Brain pericyte (primary cell): ENCODE data around the gene HOXA6.

Experiments used
- DNase-seq: peaks from one replicate; pipeline ENCODE4 v3.0.0-alpha.2; 2012; ENCODE audit warnings: low read depth, low spot score

HOXA6 gene

DNA sequence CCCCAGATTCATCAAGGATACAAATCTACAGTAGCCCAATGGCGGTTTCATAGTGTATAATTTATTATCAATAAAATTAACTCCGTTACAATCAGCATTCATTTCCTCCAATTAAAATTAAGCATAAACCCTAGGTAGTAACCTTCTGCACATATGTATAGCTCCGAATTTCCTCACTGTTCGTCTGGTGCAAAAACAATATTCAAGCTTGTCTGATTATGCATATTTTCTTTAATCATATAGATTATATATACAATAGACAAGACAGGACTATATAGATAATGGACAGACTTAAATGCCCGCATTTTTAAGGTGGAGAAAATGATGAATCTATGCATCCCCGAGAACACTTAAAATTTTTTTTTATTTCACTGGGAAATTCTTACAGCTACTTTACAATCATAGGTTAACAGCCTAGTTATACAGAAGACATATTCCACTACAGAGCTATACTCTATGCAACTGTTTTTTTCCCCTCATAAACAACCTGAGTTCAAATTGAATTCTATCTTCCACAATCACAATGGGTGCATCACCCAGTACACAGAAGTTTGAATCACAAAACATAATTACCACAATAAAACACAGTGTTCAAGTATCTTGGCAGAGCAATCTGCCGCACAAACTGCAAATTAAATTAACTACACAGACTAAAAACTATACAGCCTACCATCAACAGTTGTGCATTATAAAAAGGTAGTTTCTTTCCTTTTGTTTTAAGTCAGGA, 15.2 kb upstream of the HOXA6 start:
- no peak for DNase-seq

DNA sequence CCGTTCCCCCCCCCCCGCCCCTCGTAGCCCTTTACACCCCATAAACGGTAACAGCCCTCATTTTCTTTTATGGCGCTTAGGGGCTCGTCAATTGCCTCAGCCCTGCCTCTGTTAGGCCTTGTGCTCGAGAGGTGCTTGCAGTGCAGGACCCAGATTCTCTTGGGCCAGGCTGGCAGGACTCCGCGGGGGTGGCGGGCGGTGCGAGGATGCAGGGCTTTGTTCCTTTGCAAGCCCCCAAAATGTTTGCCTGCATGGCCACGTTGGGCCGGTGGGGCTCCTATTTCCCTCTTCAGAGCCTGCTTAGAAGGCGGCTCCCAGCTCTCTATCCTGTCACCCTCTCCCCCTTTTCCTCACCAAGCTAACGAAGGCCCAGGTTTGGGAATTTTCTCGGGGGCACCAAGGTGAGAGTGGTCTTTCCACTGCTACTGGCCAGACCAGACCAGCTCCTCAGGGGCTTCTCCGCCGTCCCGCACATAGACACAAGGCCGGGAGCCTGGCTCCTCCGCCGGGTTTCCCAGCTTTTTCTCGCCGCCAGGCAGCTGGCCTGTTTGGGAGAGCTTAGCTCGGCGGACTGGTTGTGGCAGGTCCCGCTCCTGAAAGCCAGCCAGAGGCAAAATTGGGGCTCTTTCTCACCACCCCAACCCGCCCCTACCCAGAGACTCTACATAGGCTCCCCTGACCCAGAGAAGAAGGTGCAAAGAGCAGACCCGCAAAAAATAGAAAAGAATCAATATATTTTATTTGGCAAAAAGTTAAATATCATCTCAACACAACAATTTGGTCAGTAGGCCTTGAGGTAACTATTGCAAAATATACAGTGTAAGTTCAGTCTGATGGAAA, 14.4 kb upstream of the HOXA6 start:
- DNase-seq: no peak

DNA sequence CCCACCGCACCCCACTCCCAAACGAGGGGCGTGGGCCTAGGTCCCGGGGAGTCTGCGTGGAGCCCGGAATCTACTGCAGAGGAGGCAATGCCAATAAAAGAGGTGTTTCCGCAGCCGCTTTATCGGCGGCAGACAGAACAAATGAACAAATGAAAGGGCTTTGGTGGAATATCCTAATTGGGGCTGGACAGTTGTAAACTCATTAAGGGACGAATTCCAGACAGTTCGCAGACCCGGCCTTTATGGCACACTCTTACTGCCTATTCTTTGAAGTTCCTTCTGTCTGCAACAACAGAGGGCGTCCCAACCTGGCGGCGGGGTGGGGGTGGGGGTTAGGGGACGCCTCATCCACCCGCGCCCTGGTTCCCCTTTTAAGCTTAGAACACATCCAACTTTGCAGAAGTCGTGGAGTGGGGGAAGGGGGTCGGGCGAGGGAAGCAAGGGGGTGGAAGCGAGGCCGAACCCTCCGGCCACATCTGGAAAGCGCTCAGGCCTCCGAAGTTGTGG, 13.7 kb upstream of the HOXA6 start:
- no peak for DNase-seq

DNA sequence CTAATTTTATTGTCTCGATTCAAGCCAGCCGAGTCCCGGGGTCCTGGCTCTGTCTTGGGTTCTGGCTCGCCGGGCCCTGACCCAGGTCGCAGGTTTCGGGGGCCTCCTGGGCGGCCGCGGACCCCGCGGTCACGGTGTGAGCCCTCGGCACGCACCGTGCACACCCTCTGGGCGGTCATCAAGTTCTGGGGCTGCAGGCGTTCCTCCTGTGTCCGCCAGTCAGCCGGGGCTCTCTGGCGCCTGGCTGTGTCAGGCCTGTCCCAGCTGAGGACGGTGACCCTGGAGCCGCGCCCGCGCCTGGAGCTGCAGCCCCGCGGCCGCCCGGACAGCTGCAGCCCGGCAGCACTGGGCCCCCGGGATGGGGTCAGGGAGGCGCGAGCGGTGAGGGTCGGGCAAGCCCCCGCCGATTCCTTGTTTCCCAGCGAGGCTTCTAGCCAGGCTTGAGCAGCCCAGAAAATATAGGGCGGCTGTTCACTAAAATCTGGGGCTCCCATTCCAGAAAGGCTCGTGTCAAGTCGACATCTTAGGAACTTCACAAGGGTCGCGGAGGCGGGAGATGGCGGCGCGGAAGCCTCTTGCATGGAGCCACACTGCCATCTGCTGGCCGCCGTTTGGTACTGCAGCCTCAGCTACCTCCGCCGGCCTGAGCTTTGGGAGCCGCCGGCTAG, 13.1 kb upstream of the HOXA6 start:
- DNase-seq: peak; percentile 47

DNA sequence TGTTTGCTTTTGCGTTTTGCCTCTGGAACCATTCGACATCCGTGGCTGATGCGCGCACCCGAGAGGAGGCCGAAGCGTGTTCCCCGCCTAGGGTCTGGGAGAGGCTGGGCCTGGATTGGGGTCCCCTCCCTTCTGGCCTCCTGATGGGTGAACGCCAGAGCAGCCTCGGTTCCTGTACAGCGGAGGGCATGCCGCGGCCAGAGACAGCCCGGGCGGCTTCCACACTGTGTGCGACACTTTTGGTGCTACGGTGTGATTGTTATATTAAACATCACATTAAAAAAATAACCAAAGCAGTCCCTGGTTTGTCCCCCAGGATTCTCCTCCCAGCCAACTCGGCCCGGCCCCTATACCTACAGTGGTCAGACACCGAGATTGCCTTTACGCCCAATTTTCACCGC, 12.6 kb upstream of the HOXA6 start:
- no peak for DNase-seq

DNA sequence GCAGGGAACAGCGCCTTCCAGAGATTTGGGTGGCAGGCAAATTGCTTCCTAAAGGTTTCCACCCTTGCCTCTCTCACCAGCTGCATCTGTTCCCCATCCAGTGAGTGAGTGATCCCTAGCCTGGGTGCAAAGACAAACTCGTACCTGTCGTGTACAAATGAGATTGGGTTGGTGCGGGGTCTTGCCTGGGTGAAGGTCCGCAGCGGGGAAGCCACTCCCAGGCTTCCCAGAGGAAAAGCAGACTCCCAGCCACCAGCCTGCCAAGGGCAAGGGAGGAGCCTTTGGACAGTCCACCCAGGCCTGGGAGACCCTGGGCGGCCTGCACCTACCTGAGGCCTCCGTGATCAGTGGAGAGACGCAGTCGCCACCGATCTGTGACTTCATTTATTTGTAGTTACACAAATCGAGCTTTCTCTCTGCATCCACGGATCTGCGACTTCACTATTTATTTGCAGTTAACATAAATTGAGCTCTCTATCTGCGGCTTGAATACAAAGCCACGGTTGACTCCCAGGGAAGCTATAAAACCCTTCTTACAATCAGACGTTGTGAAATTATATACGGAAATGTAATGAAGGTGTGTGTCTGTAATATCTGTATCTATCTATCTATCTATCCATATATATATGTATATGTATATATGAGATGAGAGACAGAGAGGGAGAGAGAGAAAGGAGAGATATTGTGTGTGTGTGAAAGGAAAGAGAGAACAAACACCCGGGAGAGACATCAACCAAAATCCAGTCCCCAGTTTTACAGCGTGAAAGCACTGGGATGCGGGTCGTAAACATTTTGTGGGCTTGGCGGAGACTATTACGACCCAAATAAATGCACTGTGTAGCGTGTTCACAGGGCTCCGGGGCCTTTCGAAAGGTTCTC, 11.9 kb upstream of the HOXA6 start:
- no peak for DNase-seq

DNA sequence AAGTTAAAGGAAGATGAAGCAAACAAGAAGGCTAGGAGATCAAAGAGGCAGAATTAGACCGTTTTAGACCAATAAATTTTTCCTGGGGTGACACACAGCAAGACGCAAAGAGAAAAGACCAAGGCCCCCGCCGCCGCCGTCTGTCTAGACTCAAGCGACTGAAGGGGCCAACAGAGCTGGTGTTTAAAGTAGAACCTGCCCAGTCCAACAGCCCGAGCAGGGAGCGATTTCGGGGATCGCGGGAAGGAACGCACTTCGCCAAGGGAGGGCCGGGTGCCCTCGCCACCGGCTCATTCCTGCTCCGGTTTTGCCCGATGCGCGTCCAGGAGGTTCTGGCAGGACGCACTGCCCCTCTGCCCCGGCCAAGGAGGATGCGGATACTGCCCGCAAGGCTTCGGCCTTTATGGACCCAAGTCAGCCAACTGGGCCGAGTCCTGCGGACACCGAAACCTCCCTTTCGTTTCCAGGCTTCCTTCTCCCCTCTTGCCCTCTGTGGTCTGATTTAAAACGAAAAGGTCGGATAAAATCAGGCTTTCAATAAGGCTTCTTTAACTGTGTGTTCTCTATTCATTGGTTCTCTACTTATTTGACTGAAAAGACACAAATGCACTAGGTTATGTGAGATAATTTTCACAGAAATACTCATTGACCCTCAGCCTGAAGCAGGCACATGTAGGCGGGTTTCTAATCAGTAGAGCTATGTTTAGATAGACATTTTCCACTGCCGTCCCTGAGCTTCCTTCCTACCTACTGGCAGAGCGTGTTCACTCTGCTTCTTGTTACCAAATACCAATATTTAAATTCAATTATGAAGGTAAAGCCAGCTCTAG, 11.1 kb upstream of the HOXA6 start:
- DNase-seq: no peak

DNA sequence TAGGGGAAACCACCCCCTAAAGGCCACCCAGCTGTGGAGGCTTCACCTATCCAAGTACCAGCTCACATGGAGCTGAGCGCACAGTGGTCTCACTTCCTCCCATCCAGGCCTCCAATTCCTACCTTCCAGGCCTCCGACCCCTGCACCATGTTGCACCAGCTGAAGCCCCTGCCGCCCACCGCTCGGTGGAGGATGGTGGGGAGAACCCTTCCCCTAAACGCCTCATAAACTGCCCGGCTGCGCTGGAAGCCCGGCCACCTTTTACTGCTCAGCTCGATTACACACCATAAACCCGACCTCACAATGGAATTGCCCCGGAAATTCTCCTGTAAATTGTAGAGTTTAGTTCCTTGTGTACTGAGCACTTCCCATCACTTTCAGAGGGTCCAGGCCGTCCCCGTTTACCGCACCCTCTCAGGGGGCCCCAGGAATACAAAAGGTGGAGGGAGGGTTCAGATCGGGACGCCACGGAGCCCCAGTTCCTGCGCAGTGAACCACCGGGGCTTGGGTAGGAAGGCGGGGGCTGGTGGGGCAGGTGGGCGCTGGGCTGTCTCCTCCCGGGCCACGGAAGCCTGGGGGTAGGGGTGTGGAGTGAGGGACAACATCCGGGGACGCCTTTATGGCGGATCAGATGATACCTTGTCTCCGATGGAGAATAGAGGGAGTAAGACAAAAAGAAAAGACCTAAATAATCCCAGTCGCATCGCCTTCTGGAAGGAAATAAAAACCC, 10.3 kb upstream of the HOXA6 start:
- no peak for DNase-seq

DNA sequence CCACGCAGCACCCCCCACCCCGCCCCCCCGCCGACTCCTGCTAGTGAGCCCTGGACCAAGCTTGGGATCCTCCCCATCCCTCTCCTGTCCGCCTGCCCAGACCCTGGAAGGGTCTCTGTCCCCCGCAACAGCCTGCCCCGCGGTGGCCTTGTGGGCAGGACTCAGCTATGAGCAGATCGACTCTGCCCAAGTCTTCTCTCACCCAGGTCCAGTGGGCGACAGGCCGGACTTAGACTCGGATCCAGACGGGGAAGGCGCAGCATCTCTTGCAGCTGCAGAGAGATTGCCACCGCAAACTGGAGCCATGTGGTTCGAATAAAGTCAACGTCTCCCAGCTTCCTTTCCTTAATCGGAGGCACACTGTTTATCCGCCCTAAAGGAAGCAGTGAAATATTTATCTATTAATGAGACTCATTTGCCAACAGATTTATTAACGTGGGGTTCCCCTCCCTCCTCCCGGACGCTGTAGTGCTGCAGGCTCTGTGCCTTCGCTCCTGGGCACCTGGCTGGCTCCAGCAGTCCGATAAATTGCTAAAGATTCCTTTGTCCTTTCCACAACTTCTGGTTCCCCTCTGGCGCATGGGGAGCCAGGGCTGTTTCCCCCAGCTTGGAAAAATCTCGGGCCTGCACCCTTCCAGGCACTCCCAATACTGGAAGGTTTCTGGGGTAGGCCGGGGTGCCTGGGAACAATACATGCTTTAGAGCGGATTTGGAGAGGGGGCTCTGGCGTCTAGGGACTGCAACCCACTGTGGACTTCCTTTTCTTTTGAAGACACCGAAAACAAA, 9.5 kb upstream of the HOXA6 start:
- DNase-seq: no peak

DNA sequence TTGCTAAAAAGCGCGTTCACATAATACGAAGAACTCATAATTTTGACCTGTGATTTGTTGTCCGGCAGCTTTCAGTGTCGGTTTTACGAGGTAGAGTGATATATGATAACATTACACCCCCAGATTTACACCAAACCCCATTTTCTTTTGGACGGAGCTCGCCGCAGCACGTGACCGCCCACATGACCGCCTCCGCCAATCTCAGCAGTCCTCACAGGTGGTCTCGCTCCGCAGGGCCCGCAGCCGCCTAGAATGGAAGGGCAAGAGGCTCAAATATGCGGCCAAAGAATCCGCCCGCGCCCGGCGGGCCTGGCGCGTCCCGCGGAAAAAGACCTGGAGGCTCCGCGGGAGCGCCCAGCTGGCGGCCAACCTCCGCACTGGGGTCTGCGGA, 8.9 kb upstream of the HOXA6 start, which contains the start of gene HOXA7:
HOXA7 (minus strand) TSS at position 168 of the 391 bp plus-strand sequence; CDS start at position 38, 130 bp downstream.
- no peak for DNase-seq

DNA sequence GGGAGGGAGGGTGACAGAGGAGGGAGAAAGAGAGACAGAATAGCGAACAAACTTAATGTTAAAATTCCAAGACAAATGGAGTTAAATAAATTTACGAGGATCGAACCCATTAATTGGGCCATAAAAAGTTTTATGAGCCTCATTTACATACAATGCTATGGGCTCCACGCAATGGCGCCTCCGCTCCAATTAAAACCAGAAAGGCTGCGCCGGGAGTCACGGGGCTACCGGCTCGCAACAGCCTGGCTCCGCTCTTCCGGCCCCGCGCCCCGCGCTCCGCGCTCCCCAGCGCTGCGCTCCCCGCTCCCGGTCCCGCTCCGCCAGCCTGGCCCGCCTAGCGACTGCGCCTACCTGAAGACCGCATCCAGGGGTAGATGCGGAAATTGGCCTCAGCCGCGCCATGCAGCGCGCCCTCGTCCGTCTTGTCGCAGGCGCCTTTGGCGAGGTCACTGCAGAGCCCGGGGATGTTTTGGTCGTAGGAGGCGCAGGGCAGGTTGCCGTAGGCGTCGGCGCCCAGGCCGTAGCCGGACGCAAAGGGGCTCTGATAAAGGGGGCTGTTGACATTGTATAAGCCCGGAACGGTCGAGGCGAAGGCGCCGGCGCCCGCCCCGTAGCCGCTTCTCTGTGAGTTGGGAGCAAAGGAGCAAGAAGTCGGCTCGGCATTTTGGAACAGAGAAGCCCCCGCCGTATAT, 8.4 kb upstream of the HOXA6 start:
- DNase-seq: no peak

DNA sequence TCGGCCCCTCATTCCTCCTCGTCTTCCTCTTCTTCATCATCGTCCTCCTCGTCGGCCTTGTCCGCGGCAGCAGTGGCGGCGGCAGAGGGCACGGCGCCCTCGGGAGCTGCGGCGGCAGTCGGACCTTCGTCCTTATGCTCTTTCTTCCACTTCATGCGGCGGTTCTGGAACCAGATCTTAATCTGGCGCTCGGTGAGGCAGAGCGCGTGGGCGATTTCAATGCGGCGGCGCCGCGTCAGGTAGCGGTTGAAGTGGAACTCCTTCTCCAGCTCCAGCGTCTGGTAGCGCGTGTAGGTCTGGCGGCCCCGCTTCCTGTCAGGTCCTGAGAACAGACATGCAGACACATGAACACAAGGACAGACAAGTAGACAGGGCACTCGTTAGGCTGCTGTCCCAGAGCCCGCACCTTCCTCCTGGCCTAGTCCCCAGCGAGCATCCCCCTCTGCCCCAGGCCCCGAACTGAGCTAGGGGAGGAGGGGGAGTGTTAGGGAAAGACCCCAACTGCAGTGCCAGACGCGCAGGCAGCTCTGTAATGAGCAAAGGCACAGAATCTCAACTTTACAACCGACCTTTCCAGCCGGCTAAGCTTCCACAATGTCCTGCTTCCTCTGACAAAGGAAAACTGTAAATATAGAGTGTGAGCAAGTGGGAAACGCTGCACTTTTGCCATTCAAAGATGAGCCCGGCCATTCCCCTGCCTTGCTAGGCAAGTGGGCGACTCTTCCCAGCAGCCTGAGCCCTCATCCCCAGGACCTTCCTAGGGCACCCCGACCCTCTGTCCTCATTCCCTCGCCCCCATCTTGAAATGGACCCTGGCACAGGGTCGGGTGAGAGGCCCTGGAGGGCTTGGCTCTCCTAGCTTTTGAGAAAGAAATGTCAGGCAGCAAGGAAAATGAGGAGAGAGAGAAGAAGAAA, 7.6 kb upstream of the HOXA6 start:
- no peak for DNase-seq

DNA sequence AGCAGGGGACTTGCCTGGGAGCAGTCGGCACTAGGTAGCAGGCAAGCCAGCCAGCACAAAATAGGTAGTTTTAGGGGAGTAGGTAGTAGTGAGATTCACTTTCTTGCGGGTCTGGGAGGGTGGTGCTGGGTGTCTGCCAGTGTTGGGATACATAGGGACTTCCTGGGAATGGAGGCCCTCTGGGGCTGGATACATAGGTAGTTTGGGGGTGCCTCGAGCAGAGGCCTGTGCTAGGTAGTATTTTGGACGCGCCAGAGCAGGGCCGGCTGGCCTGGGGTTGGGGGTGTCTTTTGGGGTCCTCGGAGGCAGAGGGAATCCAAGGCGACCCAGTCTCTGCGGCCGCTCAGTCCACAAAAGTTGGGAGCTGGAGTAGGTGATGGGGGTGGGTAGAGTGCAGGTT, 6.8 kb upstream of the HOXA6 start:
- DNase-seq: no peak

DNA sequence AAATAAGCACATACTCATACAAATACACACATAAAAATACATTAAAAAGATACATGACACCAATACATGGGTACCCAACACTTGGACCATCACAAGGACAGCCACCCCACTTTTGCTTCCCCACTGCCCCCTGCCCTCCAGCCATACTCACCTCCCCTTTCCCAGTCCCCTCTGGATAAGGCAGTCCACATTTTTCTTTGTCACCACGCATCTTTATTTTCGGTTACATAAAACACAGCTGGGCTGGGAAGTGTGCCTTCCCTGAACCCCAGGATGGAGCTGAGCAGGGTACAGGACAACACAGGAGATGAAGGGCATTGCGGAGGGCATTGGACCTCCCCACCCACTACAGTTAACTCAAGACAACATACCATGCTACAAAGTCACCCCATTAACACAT, 6.0 kb upstream of the HOXA6 start:
- DNase-seq: no peak

DNA sequence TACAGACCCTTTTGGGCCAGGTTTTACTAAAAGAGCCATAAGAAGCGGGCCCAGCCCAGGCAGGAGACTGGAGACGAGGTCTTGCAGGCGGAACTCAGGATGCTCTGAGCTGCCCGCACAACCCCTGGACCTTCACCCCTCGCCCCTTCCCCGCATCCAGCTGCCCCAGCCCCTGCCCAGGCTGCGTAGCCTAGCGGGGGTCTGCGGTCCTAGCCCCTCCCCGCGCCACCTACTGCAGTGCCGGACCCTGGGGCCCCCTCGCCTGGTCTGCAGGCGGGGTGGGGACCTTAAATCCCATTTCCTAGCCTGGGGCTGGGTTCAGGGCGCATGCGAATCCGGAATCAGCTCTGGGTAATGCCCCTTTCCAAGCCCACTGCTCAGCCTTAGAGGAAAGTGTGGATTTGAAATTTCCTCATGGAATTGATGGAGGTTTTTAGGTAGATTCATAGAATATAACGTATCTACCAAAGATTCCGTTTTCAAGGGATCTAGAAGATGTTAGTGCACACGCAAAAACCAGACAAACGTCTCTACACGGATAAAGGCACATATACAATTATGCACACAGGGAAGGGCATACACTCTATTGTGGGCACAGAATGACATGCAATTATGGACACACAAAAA, 5.4 kb upstream of the HOXA6 start:
- no peak for DNase-seq

DNA sequence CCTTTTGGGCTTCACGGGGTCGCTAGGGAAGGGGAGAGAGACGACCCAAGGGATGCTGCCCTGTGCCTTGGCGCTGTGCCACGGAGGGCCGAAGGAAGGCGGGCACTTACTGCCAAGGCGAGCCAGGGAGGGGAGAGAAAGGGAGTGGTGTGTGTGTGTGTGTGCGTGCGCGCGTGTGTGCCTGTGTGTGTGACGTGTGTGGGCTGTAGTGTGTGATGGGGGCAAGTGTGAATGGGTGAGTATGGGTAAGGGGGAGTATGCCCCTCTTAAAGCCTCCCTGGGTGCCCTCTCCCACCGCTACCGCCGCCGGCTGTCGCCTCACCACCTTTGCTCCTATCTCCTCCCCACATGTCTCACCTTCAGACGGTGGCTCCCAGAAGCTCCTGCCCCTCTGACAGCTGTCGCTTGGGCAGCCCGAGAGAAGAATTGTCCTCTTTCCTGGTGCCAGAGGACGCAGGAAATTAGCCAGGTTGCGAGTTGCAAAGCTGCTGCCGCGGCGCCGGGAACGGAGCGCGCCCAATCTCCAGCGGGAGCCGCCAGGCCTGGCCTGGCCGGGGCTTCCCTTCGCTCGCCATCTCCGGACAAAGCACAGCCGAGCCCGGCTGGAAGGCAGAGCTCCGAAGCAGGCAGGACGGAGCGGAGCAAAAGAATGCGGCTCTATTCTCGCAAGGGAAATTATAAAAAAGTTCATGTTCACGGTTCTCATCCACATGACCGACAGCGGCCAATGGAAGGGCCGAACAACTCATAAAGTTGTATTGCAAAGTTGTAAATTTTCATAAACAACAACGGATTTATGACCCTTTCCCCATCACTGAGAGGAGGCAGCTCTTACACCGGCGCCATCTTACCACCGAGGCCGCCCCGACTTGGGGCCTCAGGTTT, 4.6 kb upstream of the HOXA6 start, which contains the start of gene HOXA3:
HOXA3 (minus strand) TSS at position 653 of the 885 bp plus-strand sequence. CDS start 41,943 bp downstream, outside the sequence.
- DNase-seq: no peak
